RWPE2 (cell line): Measurements from ENCODE around the gene COLEC12.

ENCODE experiments used
- ATAC-seq: fragments of 200-7000 bp; cut with Tn5 transposase; 3 replicates; pipeline ENCODE4 v1.9.1; 2021; ENCODE audit warnings: low read depth
- DNase-seq: peaks from one replicate; pipeline ENCODE4 v3.0.0-alpha.2; 2020; ENCODE audit warnings: low spot score
- H3K27ac ChIP-seq: fragments of 450-650 bp; 2 replicates; pipeline ENCODE4 v1.5.1; 2017; ENCODE audit warnings: mild to moderate bottlenecking; ENCODE audit not compliant: poor library complexity, severe bottlenecking
- H3K27me3 ChIP-seq: fragments of 250-450 bp; sonication (Bioruptor Pico); 2 replicates; pipeline ENCODE4 v1.5.1; 2021; ENCODE audit warnings: mild to moderate bottlenecking, moderate library complexity; ENCODE audit not compliant: insufficient read depth, poor library complexity, severe bottlenecking
- H3K36me3 ChIP-seq: fragments of 250-450 bp; sonication (Bioruptor Pico); 2 replicates; pipeline ENCODE4 v1.5.1; 2020; ENCODE audit warnings: low read depth, mild to moderate bottlenecking, moderate library complexity
- H3K4me1 ChIP-seq: fragments of 250-450 bp; sonication (Bioruptor Pico); 2 replicates; pipeline ENCODE4 v1.5.1; 2021; ENCODE audit warnings: mild to moderate bottlenecking, moderate library complexity; ENCODE audit not compliant: insufficient read depth, poor library complexity, severe bottlenecking
- H3K4me3 ChIP-seq: fragments of 250-450 bp; sonication (Bioruptor Pico); 2 replicates; pipeline ENCODE4 v1.5.1; 2021; ENCODE audit warnings: mild to moderate bottlenecking, moderate library complexity; ENCODE audit not compliant: severe bottlenecking
- H3K9me3 ChIP-seq: fragments of 250-450 bp; sonication (Bioruptor Pico); 2 replicates; pipeline ENCODE4 v1.5.1; 2021; ENCODE audit warnings: mild to moderate bottlenecking, moderate library complexity; ENCODE audit not compliant: severe bottlenecking
- TF ChIP-seq, protein P1 (sequence below): fragments of 450-650 bp; IDR thresholded peaks from one replicate; pipeline ENCODE4 v1.5.1; 2017; ENCODE audit warnings: mild to moderate bottlenecking, moderate library complexity; ENCODE audit not compliant: poor library complexity, severe bottlenecking

Gene COLEC12

DNA sequence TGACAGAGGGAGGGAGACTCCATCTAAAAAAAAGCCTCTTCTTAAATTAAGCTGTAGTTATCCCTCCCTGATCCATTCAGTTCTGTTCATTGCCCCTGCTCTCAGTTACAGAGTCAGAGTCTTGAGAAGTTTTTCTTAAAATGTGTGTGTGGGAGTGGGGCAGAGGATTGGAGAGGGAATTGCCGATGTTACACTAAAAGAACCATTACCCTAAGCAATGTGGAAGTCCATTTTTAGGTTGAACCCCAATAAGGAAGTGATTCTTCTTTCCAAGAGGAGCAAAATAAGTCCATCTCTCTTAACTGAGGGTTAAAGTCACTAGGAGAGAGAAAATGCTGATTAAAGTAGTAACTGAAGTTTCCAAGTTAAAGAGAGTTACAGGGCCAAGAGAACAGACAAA lies 211.5 kb downstream of the COLEC12 start:
- no peaks in the 10 kb centered on the region for H3K4me1 ChIP-seq
- H3K9me3 ChIP-seq = no peaks in the 10 kb centered on the region
- H3K36me3 ChIP-seq = no peaks in the 10 kb centered on the region
- TF ChIP-seq, protein P1, sequence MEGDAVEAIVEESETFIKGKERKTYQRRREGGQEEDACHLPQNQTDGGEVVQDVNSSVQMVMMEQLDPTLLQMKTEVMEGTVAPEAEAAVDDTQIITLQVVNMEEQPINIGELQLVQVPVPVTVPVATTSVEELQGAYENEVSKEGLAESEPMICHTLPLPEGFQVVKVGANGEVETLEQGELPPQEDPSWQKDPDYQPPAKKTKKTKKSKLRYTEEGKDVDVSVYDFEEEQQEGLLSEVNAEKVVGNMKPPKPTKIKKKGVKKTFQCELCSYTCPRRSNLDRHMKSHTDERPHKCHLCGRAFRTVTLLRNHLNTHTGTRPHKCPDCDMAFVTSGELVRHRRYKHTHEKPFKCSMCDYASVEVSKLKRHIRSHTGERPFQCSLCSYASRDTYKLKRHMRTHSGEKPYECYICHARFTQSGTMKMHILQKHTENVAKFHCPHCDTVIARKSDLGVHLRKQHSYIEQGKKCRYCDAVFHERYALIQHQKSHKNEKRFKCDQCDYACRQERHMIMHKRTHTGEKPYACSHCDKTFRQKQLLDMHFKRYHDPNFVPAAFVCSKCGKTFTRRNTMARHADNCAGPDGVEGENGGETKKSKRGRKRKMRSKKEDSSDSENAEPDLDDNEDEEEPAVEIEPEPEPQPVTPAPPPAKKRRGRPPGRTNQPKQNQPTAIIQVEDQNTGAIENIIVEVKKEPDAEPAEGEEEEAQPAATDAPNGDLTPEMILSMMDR = no peak
- ATAC-seq (no peak), DNase-seq (no peak)
- H3K27me3 ChIP-seq = peaks cover 8% of the 10 kb centered on the region
- no peak overlapping the region for H3K27ac ChIP-seq
- no peak overlapping the region for H3K4me3 ChIP-seq

DNA sequence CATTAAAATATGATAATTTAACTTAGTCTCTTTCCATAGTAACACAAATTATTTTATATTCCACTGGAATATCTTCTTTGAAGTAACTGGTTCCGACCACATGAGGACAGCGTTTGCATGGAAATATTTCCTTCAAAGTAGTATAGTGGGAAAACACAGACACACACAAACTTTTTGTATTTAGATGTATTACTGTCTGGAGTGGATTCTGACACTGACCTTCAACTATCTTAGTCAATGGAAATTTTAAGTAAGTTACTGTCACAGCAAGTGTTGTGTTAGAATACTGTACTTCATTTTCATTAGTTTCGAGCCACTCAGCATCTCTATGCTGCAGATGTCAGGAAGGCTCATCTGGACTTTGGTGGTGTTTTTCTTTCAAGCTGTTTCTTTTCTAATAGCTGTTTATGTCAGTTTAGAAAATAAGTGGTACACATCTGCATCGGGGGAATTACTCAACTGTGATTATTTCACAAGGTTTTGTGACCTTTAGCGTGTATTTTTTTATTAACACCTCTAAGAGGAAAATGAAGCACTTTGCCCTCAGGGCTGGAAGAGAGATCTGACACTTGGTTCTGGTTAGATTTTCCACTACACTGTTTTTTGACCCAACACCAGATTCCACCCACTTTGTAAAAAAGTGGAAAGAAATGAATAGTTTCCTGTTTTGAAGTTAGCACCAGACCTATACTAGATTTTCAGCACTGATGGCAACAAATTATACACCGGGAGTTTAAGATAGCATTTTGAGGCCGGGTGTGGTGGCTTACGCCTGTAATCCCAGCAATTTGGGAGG lies 213.8 kb downstream of the COLEC12 start:
- Histone ChIP-seq H3K27ac (no peak overlapping the region), H3K27me3 (peaks cover 5% of the 10 kb centered on the region), H3K4me1 (no peaks in the 10 kb centered on the region), H3K9me3 (no peaks in the 10 kb centered on the region), H3K36me3 (no peaks in the 10 kb centered on the region), H3K4me3 (no peak overlapping the region)
- DNase-seq (no peak), ATAC-seq (no peak)
- TF ChIP-seq, protein P1 = peak; percentile 70

DNA sequence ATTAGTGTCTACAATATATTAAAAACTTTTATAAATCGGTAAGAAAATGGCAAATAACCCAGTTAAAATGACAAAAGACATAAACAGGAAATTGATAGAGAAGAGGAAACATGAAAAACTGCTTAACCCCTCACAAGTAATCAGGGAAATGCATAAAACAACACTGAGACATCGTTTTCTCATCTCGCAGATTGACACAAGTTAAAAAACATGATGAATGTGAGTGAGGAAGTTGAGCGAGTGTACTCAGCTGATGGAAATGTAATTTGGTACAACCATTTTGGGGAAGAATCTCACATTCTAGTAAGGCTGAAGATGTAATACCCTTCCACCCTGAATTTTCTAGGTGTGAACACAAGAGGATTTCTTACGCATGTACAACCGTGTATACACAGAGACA lies 214.7 kb downstream of the COLEC12 start:
- TF ChIP-seq, protein P1 = no peak
- H3K27ac ChIP-seq = no peak overlapping the region

DNA sequence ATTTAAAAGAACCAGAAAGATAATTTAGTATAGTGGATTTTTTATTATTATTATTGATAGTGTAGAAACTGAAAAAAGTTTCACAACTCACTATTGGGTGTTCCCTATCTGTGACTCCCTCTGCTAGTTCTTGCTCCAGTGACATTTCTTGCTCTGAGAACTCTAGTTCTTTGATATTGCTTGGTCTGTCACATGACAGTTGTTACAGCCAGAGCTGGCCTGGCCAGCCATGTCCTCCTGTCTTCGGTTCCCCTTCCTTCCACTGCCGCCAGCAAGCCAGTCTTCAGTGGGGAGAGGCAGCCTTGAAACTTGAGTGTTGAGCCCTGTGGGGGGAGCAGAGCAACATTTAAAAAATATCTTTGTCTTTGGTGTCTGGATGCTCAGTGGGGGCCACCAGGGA lies 225.0 kb downstream of the COLEC12 start:
- H3K36me3 ChIP-seq = no peaks in the 10 kb centered on the region

More for the DNA sequence above, 214.7 kb downstream of the COLEC12 start:
- H3K4me1 ChIP-seq = no peaks in the 10 kb centered on the region
- no peak overlapping the region for H3K4me3 ChIP-seq
- H3K9me3 ChIP-seq = no peaks in the 10 kb centered on the region
- DNase-seq = no peak
- no peaks in the 10 kb centered on the region for H3K36me3 ChIP-seq
- ATAC-seq = no peak
- H3K27me3 ChIP-seq = no peaks in the 10 kb centered on the region

DNA sequence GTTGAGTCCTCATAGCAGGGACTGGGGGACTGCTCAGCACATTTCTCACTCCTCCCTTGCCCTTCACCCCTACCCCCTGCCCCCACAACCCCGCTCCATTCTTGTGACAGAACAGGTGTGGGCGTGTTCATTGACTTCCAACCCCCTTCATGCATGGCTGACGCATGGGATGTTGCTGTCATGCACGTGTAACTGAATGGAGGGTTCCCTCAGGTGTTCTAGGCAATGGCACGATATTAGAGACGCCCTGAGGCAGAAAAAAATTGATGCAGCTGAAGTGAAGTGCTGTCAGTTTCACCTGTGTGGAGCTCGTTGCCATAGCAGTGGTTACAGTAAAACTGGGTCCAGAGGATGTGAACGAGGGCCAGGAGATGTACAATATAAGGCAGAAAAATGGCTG lies 226.2 kb downstream of the COLEC12 start:
- no peak overlapping the region for H3K4me3 ChIP-seq
- H3K36me3 ChIP-seq = no peaks in the 10 kb centered on the region
- TF ChIP-seq, protein P1 = no peak
- no peak overlapping the region for H3K27ac ChIP-seq
- ATAC-seq (no peak), DNase-seq (no peak)
- H3K9me3 ChIP-seq = no peaks in the 10 kb centered on the region
- H3K27me3 ChIP-seq = no peaks in the 10 kb centered on the region
- peaks cover 4% of the 10 kb centered on the region for H3K4me1 ChIP-seq

More for the DNA sequence above, 225.0 kb downstream of the COLEC12 start:
- Histone ChIP-seq H3K4me3 (no peak overlapping the region), H3K27ac (no peak overlapping the region), H3K4me1 (peaks cover 4% of the 10 kb centered on the region), H3K27me3 (no peaks in the 10 kb centered on the region), H3K9me3 (no peaks in the 10 kb centered on the region)
- TF ChIP-seq, protein P1 = no peak
- DNase-seq (no peak), ATAC-seq (no peak)
